OCI-LY3 (cell line): ENCODE measurements around the gene EWSR1.
"Not testable (repeated sequence)": the region's sequence is repeated elsewhere in the genome, so short reads cannot be mapped to it uniquely, and the experiment has no call there.

ENCODE experiments used
- H2AFZ ChIP-seq: fragments of 200-600, 300-600 bp; shearing (Covaris generic); 2 replicates; pipeline ENCODE4 v1.6.0; 2014; ENCODE audit warnings: antibody characterized with exemption, low read depth, low read length
- H3K27ac ChIP-seq: fragments of 200-600, 300-600 bp; sonication (generic); 2 replicates; pipeline ENCODE4 v1.5.1; 2014; ENCODE audit warnings: mild to moderate bottlenecking, low read length, moderate library complexity, mixed read lengths
- H3K27me3 ChIP-seq: fragments of 200-600, 300-600 bp; sonication (generic); 2 replicates; pipeline ENCODE4 v1.6.1; 2014; ENCODE audit warnings: low read depth, low read length, mixed read lengths
- H3K36me3 ChIP-seq: fragments of 200-600, 300-600 bp; sonication (generic); replicated peaks from 2 replicates; pipeline ENCODE3; 2014; ENCODE audit warnings: low read depth, low read length, mixed read lengths
- H3K4me1 ChIP-seq: fragments of 300-600, 200-600 bp; sonication (generic); 2 replicates; pipeline ENCODE4 v1.6.1; 2014; ENCODE audit warnings: low read length, mixed read lengths
- H3K4me2 ChIP-seq: fragments of 200-600, 300-600 bp; sonication (generic); 2 replicates; pipeline ENCODE4 v1.6.1; 2014; ENCODE audit warnings: low read length, mixed read lengths
- H3K4me3 ChIP-seq: fragments of 300-600, 200-600 bp; sonication (generic); 2 replicates; pipeline ENCODE4 v1.5.1; 2014; ENCODE audit warnings: antibody characterized with exemption, mild to moderate bottlenecking, low read length, moderate library complexity
- H3K79me2 ChIP-seq: fragments of 300-600, 200-600 bp; shearing (Covaris generic); 2 replicates; pipeline ENCODE4 v1.6.1; 2014; ENCODE audit warnings: mild to moderate bottlenecking, low read length, mixed read lengths
- H3K9ac ChIP-seq: fragments of 300-600, 200-600 bp; shearing (Covaris generic); 2 replicates; pipeline ENCODE4 v1.6.0; 2014; ENCODE audit warnings: mild to moderate bottlenecking, low read length, moderate library complexity
- H3K9me3 ChIP-seq: fragments of 200-600, 300-600 bp; shearing (Covaris generic); 2 replicates; pipeline ENCODE4 v1.6.1; 2014; ENCODE audit warnings: low read length, mixed read lengths; ENCODE audit not compliant: insufficient read depth
- H4K20me1 ChIP-seq: fragments of 200-600, 300-600 bp; sonication (generic); 2 replicates; pipeline ENCODE4 v1.6.1; 2016; ENCODE audit warnings: low read length, mixed read lengths; ENCODE audit not compliant: insufficient read depth
- EZH2phosphoT487 ChIP-seq: fragments of 200-600 bp; shearing (Covaris generic); IDR thresholded peaks from 2 replicates; pipeline ENCODE4 v1.6.1; 2018; ENCODE audit warnings: antibody characterized with exemption, mixed run types, low read depth
- TF ChIP-seq, protein P1 (sequence below): fragments of 200-600, 300-600 bp; sonication (generic); IDR thresholded peaks from 2 replicates; pipeline ENCODE4 v1.5.1; 2014; ENCODE audit warnings: antibody characterized with exemption, low read length, low read depth

The EWSR1 gene

GRCh38 chr22:29343313-29343805, 75.3 kb downstream of the EWSR1 start:
- Histone ChIP-seq H3K79me2 (no peaks in the 10 kb centered on the region), H3K36me3 (peaks cover 75% of the 10 kb centered on the region), H4K20me1 (0 out of 2 replicates have a peak, but pooled peaks cover 3% of the 10 kb centered on the region), H3K27ac (no peak overlapping the region), H3K4me1 (no peaks in the 10 kb centered on the region), H3K27me3 (no peaks in the 10 kb centered on the region), H3K4me2 (no peak overlapping the region), H2AFZ (no peak overlapping the region), H3K9me3 (no peaks in the 10 kb centered on the region), H3K4me3 (no peak overlapping the region), H3K9ac (no peak overlapping the region)
- TF ChIP-seq, protein P1, sequence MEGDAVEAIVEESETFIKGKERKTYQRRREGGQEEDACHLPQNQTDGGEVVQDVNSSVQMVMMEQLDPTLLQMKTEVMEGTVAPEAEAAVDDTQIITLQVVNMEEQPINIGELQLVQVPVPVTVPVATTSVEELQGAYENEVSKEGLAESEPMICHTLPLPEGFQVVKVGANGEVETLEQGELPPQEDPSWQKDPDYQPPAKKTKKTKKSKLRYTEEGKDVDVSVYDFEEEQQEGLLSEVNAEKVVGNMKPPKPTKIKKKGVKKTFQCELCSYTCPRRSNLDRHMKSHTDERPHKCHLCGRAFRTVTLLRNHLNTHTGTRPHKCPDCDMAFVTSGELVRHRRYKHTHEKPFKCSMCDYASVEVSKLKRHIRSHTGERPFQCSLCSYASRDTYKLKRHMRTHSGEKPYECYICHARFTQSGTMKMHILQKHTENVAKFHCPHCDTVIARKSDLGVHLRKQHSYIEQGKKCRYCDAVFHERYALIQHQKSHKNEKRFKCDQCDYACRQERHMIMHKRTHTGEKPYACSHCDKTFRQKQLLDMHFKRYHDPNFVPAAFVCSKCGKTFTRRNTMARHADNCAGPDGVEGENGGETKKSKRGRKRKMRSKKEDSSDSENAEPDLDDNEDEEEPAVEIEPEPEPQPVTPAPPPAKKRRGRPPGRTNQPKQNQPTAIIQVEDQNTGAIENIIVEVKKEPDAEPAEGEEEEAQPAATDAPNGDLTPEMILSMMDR = no peak
- TF ChIP-seq EZH2phosphoT487 = no peak

DNA sequence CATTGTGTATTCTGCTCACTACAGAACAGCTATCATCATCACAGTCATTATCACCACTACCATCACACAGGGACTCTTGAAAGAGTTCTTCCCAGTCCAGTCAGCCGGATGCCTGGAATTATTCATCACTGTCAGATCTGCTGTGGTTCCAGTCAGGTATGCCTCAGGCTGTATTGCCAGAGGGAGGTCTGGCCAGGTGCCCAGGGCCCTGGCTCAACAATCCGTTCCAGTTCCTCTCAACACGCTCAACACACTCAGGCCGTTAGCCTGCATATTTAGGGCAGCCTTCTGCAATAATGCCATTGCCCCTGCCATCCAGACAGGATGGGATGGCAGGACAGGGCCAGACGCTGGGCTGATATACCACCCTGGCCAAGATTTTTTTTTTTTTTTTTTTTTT, 76.1 kb downstream of the EWSR1 start:
- H3K9ac ChIP-seq = no peak overlapping the region
- no peaks in the 10 kb centered on the region for H3K4me1 ChIP-seq
- TF ChIP-seq, protein P1 = no peak
- no peak for TF ChIP-seq EZH2phosphoT487
- no peaks in the 10 kb centered on the region for H3K27me3 ChIP-seq
- no peak overlapping the region for H2AFZ ChIP-seq
- no peak overlapping the region for H3K27ac ChIP-seq
- peaks cover 78% of the 10 kb centered on the region for H3K36me3 ChIP-seq
- no peaks in the 10 kb centered on the region for H3K79me2 ChIP-seq
- no peak overlapping the region for H3K4me2 ChIP-seq
- no peaks in the 10 kb centered on the region for H3K9me3 ChIP-seq
- no peak overlapping the region for H3K4me3 ChIP-seq
- 0 out of 2 replicates have a peak, but pooled peaks cover 3% of the 10 kb centered on the region for H4K20me1 ChIP-seq

- H3K4me2 ChIP-seq, H3K27me3 ChIP-seq: not testable (repeated sequence)
- H3K36me3 ChIP-seq = peaks cover 81% of the 10 kb centered on the region
Observed at GRCh38 chr22:29344889-29345288, 76.8 kb downstream of the EWSR1 start.

GRCh38 chr22:29345932-29346331, 77.9 kb downstream of the EWSR1 start:
- 0 out of 2 replicates have a peak, but pooled peaks cover 3% of the 10 kb centered on the region for H4K20me1 ChIP-seq
- H2AFZ ChIP-seq = no peak overlapping the region
- no peak overlapping the region for H3K9ac ChIP-seq
- H3K9me3 ChIP-seq = no peaks in the 10 kb centered on the region
- no peak overlapping the region for H3K4me3 ChIP-seq
- peaks cover 81% of the 10 kb centered on the region for H3K36me3 ChIP-seq
- TF ChIP-seq EZH2phosphoT487 = no peak
- TF ChIP-seq, protein P1 = no peak
- H3K79me2 ChIP-seq = no peaks in the 10 kb centered on the region
- no peaks in the 10 kb centered on the region for H3K27me3 ChIP-seq
- no peak overlapping the region for H3K27ac ChIP-seq
- no peak overlapping the region for H3K4me2 ChIP-seq
- H3K4me1 ChIP-seq = no peaks in the 10 kb centered on the region

More at GRCh38 chr22:29344889-29345288, 76.8 kb downstream of the EWSR1 start:
- H3K9ac ChIP-seq, H2AFZ ChIP-seq, H3K27ac ChIP-seq, H3K4me1 ChIP-seq, H4K20me1 ChIP-seq, H3K4me3 ChIP-seq, H3K79me2 ChIP-seq, H3K9me3 ChIP-seq: not testable (repeated sequence)
